Left ventricle myocardium inferior (tissue), 1 donor: ENCODE results near the gene WDR35. TPM values are rescaled to one million over a fixed set of nuclear protein-coding genes. Genes with fewer than 3 reads are reported as not detected.

Source experiments
- DNase-seq: peaks from one replicate; pipeline ENCODE4 v3.0.0-alpha.2; 2020
- H3K27ac ChIP-seq: fragments of 200-600 bp; replicated peaks from 2 replicates; pipeline ENCODE4 v1.8.0; 2021
- H3K27me3 ChIP-seq: fragments of 200-600 bp; 2 replicates; pipeline ENCODE4 v1.8.0; 2021; ENCODE audit warnings: low read depth
- H3K36me3 ChIP-seq: fragments of 200-600 bp; 2 replicates; pipeline ENCODE4 v1.8.0; 2021
- H3K4me1 ChIP-seq: fragments of 200-600 bp; 2 replicates; pipeline ENCODE4 v1.8.0; 2021
- H3K4me3 ChIP-seq: fragments of 200-600 bp; 2 replicates; pipeline ENCODE4 v1.8.0; 2021; ENCODE audit warnings: mild to moderate bottlenecking, moderate library complexity
- H3K9me3 ChIP-seq: fragments of 200-600 bp; replicated peaks from 2 replicates; pipeline ENCODE4 v1.8.0; 2021
- intact Hi-C: fragments of 100-400 bp; cut with micrococcal nuclease; formaldehyde crosslinking; loops from one replicate; pipeline ENCODE4 v1.11.0; 2022
- total RNA-seq: library from RNA; stranded (reverse); fragmentation: NEBNext Ultra II Directional; extraction: Animal tissue kit (Norgen Biotek cat#: 25700); gene quantifications from one replicate; pipeline ENCODE4 v1.2.1, GENCODE V29; 2021
- TF ChIP-seq, protein P1 (sequence below): fragments of 200-600 bp; IDR thresholded peaks from 2 replicates; pipeline ENCODE4 v1.8.0; 2021; ENCODE audit warnings: antibody characterized with exemption, mild to moderate bottlenecking, borderline replicate concordance
- donor health status: DM: no; HTN: yes; CAD: no; lungs with severe emphysema.

WDR35 gene
- total RNA-seq, 1 donor from 2014 or later = 4.8 TPM

DNA sequence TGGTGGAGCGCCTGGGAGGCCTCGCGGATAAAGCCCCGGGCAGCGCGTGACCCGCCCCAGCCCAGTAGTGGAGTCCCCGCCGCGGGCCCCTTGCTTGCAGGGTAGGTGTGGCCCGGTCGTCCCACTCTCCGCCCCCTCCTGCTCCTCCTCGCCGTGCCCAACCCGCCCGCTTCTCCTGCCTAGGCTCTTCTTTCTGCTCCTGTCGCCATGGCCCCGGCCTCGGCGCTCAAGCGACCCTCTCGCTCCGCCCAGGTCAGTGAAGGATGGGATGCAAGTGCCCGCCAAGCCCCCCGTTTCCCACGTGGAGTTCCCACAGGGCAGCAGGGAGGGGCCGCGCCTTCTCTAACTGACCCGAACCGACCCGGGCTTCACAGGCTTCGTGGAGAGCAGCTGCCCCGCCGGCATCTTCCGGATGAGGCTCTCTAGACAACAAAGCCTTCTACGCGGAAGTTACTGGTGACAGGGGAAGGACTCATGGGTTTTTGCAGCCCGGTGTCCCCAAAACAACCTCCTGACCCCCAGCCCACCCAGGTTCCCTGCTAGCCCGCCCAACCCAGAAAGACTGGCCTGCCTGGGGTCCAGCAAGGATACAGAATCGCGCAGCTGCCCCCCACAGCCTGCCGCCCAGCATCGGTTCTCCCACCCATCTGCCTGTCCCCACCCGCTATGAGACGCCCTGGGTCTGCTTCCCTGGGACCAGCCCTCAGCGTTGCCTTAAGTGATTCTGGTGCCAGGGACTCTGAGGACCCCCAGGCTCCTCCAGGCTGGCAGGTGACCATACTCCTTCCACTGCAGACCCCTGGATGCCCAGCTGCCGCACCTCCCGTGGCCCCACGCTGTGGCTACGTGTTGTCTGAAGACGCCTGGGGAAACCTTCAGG, 121.0 kb downstream of the WDR35 start:
- Histone ChIP-seq H3K36me3 (no peaks in the 10 kb centered on the region), H3K4me3 (peak overlapping the region; percentile 68), H3K27me3 (peaks cover 19% of the 10 kb centered on the region), H3K4me1 (peaks cover 13% of the 10 kb centered on the region), H3K27ac (no peak overlapping the region), H3K9me3 (no peaks in the 10 kb centered on the region)
- TF ChIP-seq, protein P1, sequence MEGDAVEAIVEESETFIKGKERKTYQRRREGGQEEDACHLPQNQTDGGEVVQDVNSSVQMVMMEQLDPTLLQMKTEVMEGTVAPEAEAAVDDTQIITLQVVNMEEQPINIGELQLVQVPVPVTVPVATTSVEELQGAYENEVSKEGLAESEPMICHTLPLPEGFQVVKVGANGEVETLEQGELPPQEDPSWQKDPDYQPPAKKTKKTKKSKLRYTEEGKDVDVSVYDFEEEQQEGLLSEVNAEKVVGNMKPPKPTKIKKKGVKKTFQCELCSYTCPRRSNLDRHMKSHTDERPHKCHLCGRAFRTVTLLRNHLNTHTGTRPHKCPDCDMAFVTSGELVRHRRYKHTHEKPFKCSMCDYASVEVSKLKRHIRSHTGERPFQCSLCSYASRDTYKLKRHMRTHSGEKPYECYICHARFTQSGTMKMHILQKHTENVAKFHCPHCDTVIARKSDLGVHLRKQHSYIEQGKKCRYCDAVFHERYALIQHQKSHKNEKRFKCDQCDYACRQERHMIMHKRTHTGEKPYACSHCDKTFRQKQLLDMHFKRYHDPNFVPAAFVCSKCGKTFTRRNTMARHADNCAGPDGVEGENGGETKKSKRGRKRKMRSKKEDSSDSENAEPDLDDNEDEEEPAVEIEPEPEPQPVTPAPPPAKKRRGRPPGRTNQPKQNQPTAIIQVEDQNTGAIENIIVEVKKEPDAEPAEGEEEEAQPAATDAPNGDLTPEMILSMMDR = no peak
- DNase-seq = peak; percentile 57
- intact Hi-C loops = loop anchor here (10.0 kb wide), 1 partner anchor 1124 kb away; no protein-coding TSS in a partner anchor

DNA sequence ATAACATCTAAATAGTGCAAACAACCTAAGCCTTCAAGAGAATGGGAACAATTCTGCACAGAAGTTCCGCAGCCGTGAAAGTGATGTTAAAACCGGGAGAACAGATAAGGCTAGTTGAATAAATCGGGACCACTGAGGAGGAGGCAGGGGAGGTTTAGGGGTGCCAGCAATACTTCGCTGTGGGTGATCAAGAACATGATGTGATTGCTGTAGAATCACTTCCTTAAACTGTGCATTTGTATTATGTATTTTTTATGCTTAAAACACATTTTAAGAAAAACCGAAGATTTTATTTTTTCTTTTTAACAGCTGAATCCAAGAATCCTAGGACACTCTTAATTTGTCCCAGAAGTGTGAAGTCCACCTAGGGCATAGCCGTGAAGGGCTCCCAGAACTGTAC, 121.7 kb downstream of the WDR35 start:
- H3K9me3 ChIP-seq = no peaks in the 10 kb centered on the region
- H3K4me1 ChIP-seq = peaks cover 18% of the 10 kb centered on the region
- peak overlapping the region; percentile 68 for H3K4me3 ChIP-seq
- intact Hi-C loops = loop anchor here (10.0 kb wide), 1 partner anchor 1123 kb away; no protein-coding TSS in a partner anchor
- H3K36me3 ChIP-seq = no peaks in the 10 kb centered on the region
- H3K27ac ChIP-seq = no peak overlapping the region
- DNase-seq = no peak
- TF ChIP-seq, protein P1 = no peak
- H3K27me3 ChIP-seq = peaks cover 19% of the 10 kb centered on the region

DNA sequence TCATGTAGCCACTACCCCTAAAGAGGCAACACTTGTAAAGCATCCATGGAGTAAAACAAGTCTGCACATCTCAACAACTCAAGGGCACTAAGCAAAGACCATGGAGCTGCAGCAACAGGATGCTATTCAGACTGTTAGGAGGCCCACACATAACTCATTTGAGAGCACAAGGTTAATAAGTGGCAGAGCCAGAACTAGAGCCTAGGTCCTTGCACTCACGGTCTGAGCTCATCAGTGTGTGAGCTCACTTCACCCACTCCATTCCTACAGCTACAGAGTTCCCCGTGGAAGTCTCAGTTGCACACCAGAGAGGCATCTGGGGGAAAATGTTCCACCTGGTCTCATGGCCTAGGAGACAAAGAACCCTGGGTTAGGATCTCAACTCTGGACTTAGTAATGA, 123.1 kb downstream of the WDR35 start:
- H3K4me3 ChIP-seq = no peak overlapping the region
- TF ChIP-seq, protein P1 = no peak
- DNase-seq = no peak
- peaks cover 19% of the 10 kb centered on the region for H3K27me3 ChIP-seq
- no peaks in the 10 kb centered on the region for H3K9me3 ChIP-seq
- intact Hi-C loops = loop anchor here (10.0 kb wide), 1 partner anchor 1122 kb away; no protein-coding TSS in a partner anchor
- no peaks in the 10 kb centered on the region for H3K36me3 ChIP-seq
- no peak overlapping the region for H3K27ac ChIP-seq
- peaks cover 18% of the 10 kb centered on the region for H3K4me1 ChIP-seq

DNA sequence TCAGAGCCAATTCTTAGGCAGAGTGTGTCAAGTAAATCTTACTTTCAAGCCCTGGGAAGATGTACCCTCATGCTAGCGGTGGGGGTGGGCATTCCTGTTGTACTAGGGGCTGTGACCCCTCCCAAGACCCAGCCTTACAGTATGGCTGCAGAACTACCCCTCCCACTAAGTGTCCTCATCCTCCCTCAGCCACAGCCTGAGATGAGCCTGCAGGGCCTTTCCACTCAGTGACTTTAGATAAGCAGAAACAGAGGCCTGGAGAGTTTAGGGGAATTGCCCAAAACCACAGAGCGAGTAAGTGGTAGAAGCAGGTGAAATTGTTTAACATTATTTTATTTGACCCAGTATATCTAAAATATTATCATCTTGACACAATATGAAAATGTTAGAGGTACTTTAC, 124.8 kb downstream of the WDR35 start:
- intact Hi-C loops = loop anchor here (10.0 kb wide), 1 partner anchor 1120 kb away; no protein-coding TSS in a partner anchor
- Histone ChIP-seq H3K27me3 (peaks cover 19% of the 10 kb centered on the region), H3K36me3 (no peaks in the 10 kb centered on the region), H3K9me3 (no peaks in the 10 kb centered on the region), H3K27ac (no peak overlapping the region), H3K4me1 (peaks cover 18% of the 10 kb centered on the region), H3K4me3 (no peak overlapping the region)
- DNase-seq = no peak
- TF ChIP-seq, protein P1 = no peak

DNA sequence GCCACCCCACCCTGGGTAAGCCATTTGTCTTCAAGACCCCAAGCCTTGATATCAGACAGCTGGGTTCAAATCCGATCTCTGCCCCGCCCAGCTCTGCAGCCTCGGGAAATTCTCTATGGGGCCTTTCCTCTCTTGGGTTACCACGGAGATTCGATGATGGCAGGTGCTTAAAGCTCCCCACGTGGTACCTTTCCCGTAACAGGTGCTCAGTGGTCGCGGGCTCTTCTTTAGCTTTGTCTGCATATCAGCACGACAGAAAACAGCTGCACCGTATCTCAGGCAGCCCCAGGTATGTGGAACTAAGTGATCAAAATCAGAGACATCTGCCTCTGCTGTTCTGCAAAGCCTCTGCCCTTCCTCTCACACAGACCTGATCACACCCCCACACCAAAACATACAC, 125.5 kb downstream of the WDR35 start:
- intact Hi-C loops = loop anchor here (10.0 kb wide), 1 partner anchor 1120 kb away; no protein-coding TSS in a partner anchor
- no peak for DNase-seq
- Histone ChIP-seq H3K36me3 (no peaks in the 10 kb centered on the region), H3K9me3 (no peaks in the 10 kb centered on the region), H3K27ac (no peak overlapping the region), H3K4me1 (peaks cover 18% of the 10 kb centered on the region), H3K4me3 (no peak overlapping the region), H3K27me3 (peaks cover 16% of the 10 kb centered on the region)
- TF ChIP-seq, protein P1 = no peak
